WTC11 (cell line): Measurements from ENCODE around the gene C19orf44. TPM values are rescaled to one million over a fixed set of nuclear protein-coding genes. Genes with fewer than 3 reads are reported as not detected.
A peak's percentile ranks its signal among the peaks of the same experiment; 100 is the strongest.

Experiments
- ATAC-seq: fragments of 200-7000 bp; cut with Tn5 transposase; 2 replicates; pipeline ENCODE4 v1.10.0; 2021; ENCODE audit warnings: mild to moderate bottlenecking, moderate library complexity
- CTCF ChIA-PET: fragments of 300-600 bp; sonication (Branson Sonifier 250); formaldehyde crosslinking; loops from one replicate; lab custom pipeline; 2021; ENCODE audit warnings: antibody characterized with exemption; lab: Charles Lee
- POLR2A ChIA-PET: fragments of 350-600 bp; sonication (Branson Sonifier 250); formaldehyde crosslinking; loops from one replicate; lab custom pipeline; 2021; ENCODE audit warnings: antibody characterized with exemption; lab: Charles Lee
- DNase-seq: peaks from one replicate; pipeline ENCODE4 v3.0.0; 2021; ENCODE audit warnings: low spot score
- H3K27ac Mint-ChIP-seq: 2 replicates; pipeline ENCODE4 v1.8.0; 2021; ENCODE audit warnings: mixed read lengths
- H3K27me3 Mint-ChIP-seq: 2 replicates; pipeline ENCODE4 v1.8.0; 2021; ENCODE audit warnings: low read depth, mild to moderate bottlenecking, moderate library complexity, mixed read lengths
- H3K36me3 Mint-ChIP-seq: 2 replicates; pipeline ENCODE4 v1.8.0; 2021; ENCODE audit warnings: mixed read lengths
- H3K4me1 Mint-ChIP-seq: 2 replicates; pipeline ENCODE4 v1.8.0; 2022; ENCODE audit warnings: mixed read lengths
- H3K4me3 Mint-ChIP-seq: 2 replicates; pipeline ENCODE4 v1.8.0; 2021; ENCODE audit warnings: mild to moderate bottlenecking, moderate library complexity, mixed read lengths
- H3K9me3 Mint-ChIP-seq: 2 replicates; pipeline ENCODE4 v1.8.0; 2021; ENCODE audit warnings: mixed read lengths
- ARID4B ChIP-seq: sonication (generic); formaldehyde crosslinking; IDR thresholded peaks from 2 replicates; pipeline ENCODE4 v1.8.0; 2023; ENCODE audit warnings: missing genetic modification reagents, mild to moderate bottlenecking, borderline replicate concordance
- CTCF ChIP-seq: fragments of 200-600 bp; IDR thresholded peaks from 2 replicates; pipeline ENCODE4 v1.8.0; 2022; ENCODE audit warnings: antibody characterized with exemption
- ELF4 ChIP-seq: sonication (generic); formaldehyde crosslinking; IDR thresholded peaks from 2 replicates; pipeline ENCODE4 v1.8.1; 2022; ENCODE audit warnings: low read depth, mild to moderate bottlenecking, moderate library complexity, missing genetic modification reagents
- ESRRA ChIP-seq: sonication (generic); formaldehyde crosslinking; IDR thresholded peaks from 2 replicates; pipeline ENCODE4 v1.8.1; 2022; ENCODE audit warnings: mild to moderate bottlenecking, missing genetic modification reagents, borderline replicate concordance
- FOXJ3 ChIP-seq: sonication (generic); formaldehyde crosslinking; IDR thresholded peaks from 2 replicates; pipeline ENCODE4 v1.9.0; 2021; ENCODE audit warnings: missing genetic modification reagents, mild to moderate bottlenecking, borderline replicate concordance
- GABPB1 ChIP-seq: sonication (generic); formaldehyde crosslinking; IDR thresholded peaks from 2 replicates; pipeline ENCODE4 v1.8.1; 2023; ENCODE audit warnings: mild to moderate bottlenecking, missing genetic modification reagents
- HMGA2 ChIP-seq: fragments of 250-450 bp; sonication (Bioruptor Pico); IDR thresholded peaks from 2 replicates; pipeline ENCODE4 v1.4.0; 2021; ENCODE audit warnings: mild to moderate bottlenecking, moderate library complexity
- HMGXB4 ChIP-seq: sonication (generic); formaldehyde crosslinking; IDR thresholded peaks from 2 replicates; pipeline ENCODE4 v1.8.1; 2023; ENCODE audit warnings: mild to moderate bottlenecking, moderate library complexity, missing genetic modification reagents
- MXD4 ChIP-seq: fragments of 250-450 bp; sonication (Bioruptor Pico); IDR thresholded peaks from 2 replicates; pipeline ENCODE4 v1.8.0; 2021; ENCODE audit warnings: mild to moderate bottlenecking, moderate library complexity, borderline replicate concordance
- MYBL2 ChIP-seq: sonication (generic); formaldehyde crosslinking; IDR thresholded peaks from 2 replicates; pipeline ENCODE4 v1.8.1; 2023; ENCODE audit warnings: mild to moderate bottlenecking, moderate library complexity, missing genetic modification reagents
- NFATC4 ChIP-seq: fragments of 250-450 bp; sonication (Bioruptor Pico); IDR thresholded peaks from 2 replicates; pipeline ENCODE4 v1.9.0; 2021; ENCODE audit warnings: mild to moderate bottlenecking
- NFE2L1 ChIP-seq: sonication (generic); formaldehyde crosslinking; IDR thresholded peaks from 2 replicates; pipeline ENCODE4 v1.8.1; 2023; ENCODE audit warnings: missing genetic modification reagents
- NFYB ChIP-seq: sonication (generic); formaldehyde crosslinking; conservative IDR thresholded peaks from 2 replicates; pipeline ENCODE4 v1.8.0; 2022; ENCODE audit warnings: low read depth, missing genetic modification reagents
- NR2C2 ChIP-seq: sonication (generic); formaldehyde crosslinking; IDR thresholded peaks from 2 replicates; pipeline ENCODE4 v1.8.0; 2022; ENCODE audit warnings: mild to moderate bottlenecking, missing genetic modification reagents
- OVOL2 ChIP-seq: fragments of 250-450 bp; sonication (Bioruptor Pico); IDR thresholded peaks from 2 replicates; pipeline ENCODE4 v1.9.0; 2021; ENCODE audit warnings: mild to moderate bottlenecking, borderline replicate concordance
- RELA ChIP-seq: sonication (generic); formaldehyde crosslinking; IDR thresholded peaks from 2 replicates; pipeline ENCODE4 v1.8.1; 2022; ENCODE audit warnings: missing genetic modification reagents, mild to moderate bottlenecking, borderline replicate concordance
- RORB ChIP-seq: fragments of 250-450 bp; sonication (Bioruptor Pico); IDR thresholded peaks from 2 replicates; pipeline ENCODE4 v1.9.0; 2021; ENCODE audit warnings: mild to moderate bottlenecking
- SMAD4 ChIP-seq: sonication (generic); formaldehyde crosslinking; IDR thresholded peaks from 2 replicates; pipeline ENCODE4 v1.8.0; 2022; ENCODE audit warnings: mild to moderate bottlenecking, missing genetic modification reagents
- TP53 ChIP-seq: sonication (generic); formaldehyde crosslinking; IDR thresholded peaks from 2 replicates; pipeline ENCODE4 v1.8.1; 2023; ENCODE audit warnings: mild to moderate bottlenecking, missing genetic modification reagents
- ZBTB21 ChIP-seq: sonication (generic); formaldehyde crosslinking; IDR thresholded peaks from 2 replicates; pipeline ENCODE4 v1.8.1; 2023; ENCODE audit warnings: mild to moderate bottlenecking, missing genetic modification reagents, borderline replicate concordance
- ZNF219 ChIP-seq: sonication (generic); formaldehyde crosslinking; IDR thresholded peaks from 2 replicates; pipeline ENCODE4 v1.8.0; 2023; ENCODE audit warnings: missing genetic modification reagents, mild to moderate bottlenecking, borderline replicate concordance
- ZNF317 ChIP-seq: sonication (generic); formaldehyde crosslinking; IDR thresholded peaks from 2 replicates; pipeline ENCODE4 v1.8.1; 2023; ENCODE audit warnings: low read depth, mild to moderate bottlenecking, moderate library complexity, missing genetic modification reagents, borderline replicate concordance
- total RNA-seq: library from RNA; stranded (reverse); gene quantifications from 3 replicates; pipeline ENCODE4 v1.2.3, GENCODE V29; 2021
- TF ChIP-seq, protein P1 (sequence below): fragments of 250-450 bp; sonication (Bioruptor Pico); IDR thresholded peaks from 2 replicates; pipeline ENCODE4 v1.9.0; 2021; ENCODE audit warnings: mild to moderate bottlenecking, borderline replicate concordance
- TF ChIP-seq, protein P2 (sequence below): fragments of 250-450 bp; sonication (Bioruptor Pico); IDR thresholded peaks from 2 replicates; pipeline ENCODE4 v1.9.0; 2021; ENCODE audit warnings: mild to moderate bottlenecking

The C19orf44 gene
- total RNA-seq, 1 experiment from 2014 or later = 4.1 TPM

- POLR2A ChIA-PET = interaction anchor here (1.0 kb wide), 1 partner anchor 10 kb away, joined by 3 read pairs; no protein-coding TSS in a partner anchor
- peak overlapping the region; percentile 72 for H3K27ac Mint-ChIP-seq
- TF ChIP-seq NFATC4 (no peak), ZNF219 (CRISPR knock-in tag) (no peak), HMGXB4 (0 out of 2 replicates have a peak, but pooled peaks have one; percentile 35), CTCF (no peak), FOXJ3 (CRISPR knock-in tag) (no peak), ZBTB21 (no peak), ZNF317 (CRISPR knock-in tag) (no peak), ELF4 (no peak), NFYB (no peak), ESRRA (CRISPR knock-in tag) (no peak), SMAD4 (CRISPR knock-in tag) (no peak), GABPB1 (0 out of 2 replicates have a peak, but pooled peaks have one; percentile 9), NR2C2 (no peak), MYBL2 (CRISPR knock-in tag) (no peak), OVOL2 (no peak), RELA (CRISPR knock-in tag) (no peak), HMGA2 (CRISPR knock-in tag) (no peak), NFE2L1 (no peak), TP53 (CRISPR knock-in tag) (no peak), ARID4B (CRISPR knock-in tag) (no peak), RORB (no peak), MXD4 (no peak)
- TF ChIP-seq, protein P1, sequence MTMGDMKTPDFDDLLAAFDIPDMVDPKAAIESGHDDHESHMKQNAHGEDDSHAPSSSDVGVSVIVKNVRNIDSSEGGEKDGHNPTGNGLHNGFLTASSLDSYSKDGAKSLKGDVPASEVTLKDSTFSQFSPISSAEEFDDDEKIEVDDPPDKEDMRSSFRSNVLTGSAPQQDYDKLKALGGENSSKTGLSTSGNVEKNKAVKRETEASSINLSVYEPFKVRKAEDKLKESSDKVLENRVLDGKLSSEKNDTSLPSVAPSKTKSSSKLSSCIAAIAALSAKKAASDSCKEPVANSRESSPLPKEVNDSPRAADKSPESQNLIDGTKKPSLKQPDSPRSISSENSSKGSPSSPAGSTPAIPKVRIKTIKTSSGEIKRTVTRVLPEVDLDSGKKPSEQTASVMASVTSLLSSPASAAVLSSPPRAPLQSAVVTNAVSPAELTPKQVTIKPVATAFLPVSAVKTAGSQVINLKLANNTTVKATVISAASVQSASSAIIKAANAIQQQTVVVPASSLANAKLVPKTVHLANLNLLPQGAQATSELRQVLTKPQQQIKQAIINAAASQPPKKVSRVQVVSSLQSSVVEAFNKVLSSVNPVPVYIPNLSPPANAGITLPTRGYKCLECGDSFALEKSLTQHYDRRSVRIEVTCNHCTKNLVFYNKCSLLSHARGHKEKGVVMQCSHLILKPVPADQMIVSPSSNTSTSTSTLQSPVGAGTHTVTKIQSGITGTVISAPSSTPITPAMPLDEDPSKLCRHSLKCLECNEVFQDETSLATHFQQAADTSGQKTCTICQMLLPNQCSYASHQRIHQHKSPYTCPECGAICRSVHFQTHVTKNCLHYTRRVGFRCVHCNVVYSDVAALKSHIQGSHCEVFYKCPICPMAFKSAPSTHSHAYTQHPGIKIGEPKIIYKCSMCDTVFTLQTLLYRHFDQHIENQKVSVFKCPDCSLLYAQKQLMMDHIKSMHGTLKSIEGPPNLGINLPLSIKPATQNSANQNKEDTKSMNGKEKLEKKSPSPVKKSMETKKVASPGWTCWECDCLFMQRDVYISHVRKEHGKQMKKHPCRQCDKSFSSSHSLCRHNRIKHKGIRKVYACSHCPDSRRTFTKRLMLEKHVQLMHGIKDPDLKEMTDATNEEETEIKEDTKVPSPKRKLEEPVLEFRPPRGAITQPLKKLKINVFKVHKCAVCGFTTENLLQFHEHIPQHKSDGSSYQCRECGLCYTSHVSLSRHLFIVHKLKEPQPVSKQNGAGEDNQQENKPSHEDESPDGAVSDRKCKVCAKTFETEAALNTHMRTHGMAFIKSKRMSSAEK (CRISPR knock-in tag) = no peak
- TF ChIP-seq, protein P2, sequence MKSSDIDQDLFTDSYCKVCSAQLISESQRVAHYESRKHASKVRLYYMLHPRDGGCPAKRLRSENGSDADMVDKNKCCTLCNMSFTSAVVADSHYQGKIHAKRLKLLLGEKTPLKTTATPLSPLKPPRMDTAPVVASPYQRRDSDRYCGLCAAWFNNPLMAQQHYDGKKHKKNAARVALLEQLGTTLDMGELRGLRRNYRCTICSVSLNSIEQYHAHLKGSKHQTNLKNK (CRISPR knock-in tag) = no peak
These were observed 25.0 kb upstream of the C19orf44 start for GRCh38 chr19:16470911-16471811.

More at GRCh38 chr19:16470911-16471811, 25.0 kb upstream of the C19orf44 start:
- DNase-seq (no peak), ATAC-seq (peak; percentile 5; the same call in 1 of the 2 replicates)
- Mint-ChIP-seq H3K27me3 (peaks cover 10% of the 10 kb centered on the region; the same call in 1 of the 2 replicates), H3K36me3 (no peaks in the 10 kb centered on the region), H3K4me3 (peak overlapping the region; percentile 90), H3K4me1 (peaks cover 25% of the 10 kb centered on the region), H3K9me3 (0 out of 2 replicates have a peak, but pooled peaks cover 3% of the 10 kb centered on the region)
- CTCF ChIA-PET = interaction anchor here (0.5 to 1.6 kb wide), 5 partner anchors 27 to 669 kb away, joined by 3 to 6 read pairs (median 4); no protein-coding TSS in a partner anchor
